GM12872 (cell line): Measurements from ENCODE around the gene ARHGAP10.

ENCODE experiments used
- CTCF ChIP-seq: IDR thresholded peaks from 3 replicates; pipeline ENCODE4 v1.5.1; 2011; ENCODE audit warnings: low read depth, mild to moderate bottlenecking, low read length, moderate library complexity; ENCODE audit not compliant: insufficient read depth

The ARHGAP10 gene

GRCh38 chr4:147799986-147800555 is 68.2 kb downstream of the ARHGAP10 start:
- TF ChIP-seq CTCF: peak; percentile 43; the same call in 2 of the 3 replicates

- no peak for TF ChIP-seq CTCF
Measured at GRCh38 chr4:147801820-147802219, 69.9 kb downstream of the ARHGAP10 start.

GRCh38 chr4:147802346-147802745 is 70.5 kb downstream of the ARHGAP10 start:
- TF ChIP-seq CTCF: no peak

- TF ChIP-seq CTCF: no peak
Measured at GRCh38 chr4:147805946-147806345, 74.1 kb downstream of the ARHGAP10 start.

- TF ChIP-seq CTCF: no peak
Measured at GRCh38 chr4:147808447-147808846, 76.6 kb downstream of the ARHGAP10 start.

GRCh38 chr4:147809211-147809610 is 77.3 kb downstream of the ARHGAP10 start:
- no peak for TF ChIP-seq CTCF

GRCh38 chr4:147811878-147812277 is 80.0 kb downstream of the ARHGAP10 start:
- no peak for TF ChIP-seq CTCF
